HepG2 (cell line): ENCODE measurements around the gene FAM3D. TPM values are rescaled to one million over a fixed set of nuclear protein-coding genes. Genes with fewer than 3 reads are reported as not detected.

ENCODE experiments used
- ATAC-seq: fragments of 200-7000 bp; cut with Tn5 transposase; 3 replicates; pipeline ENCODE4 v1.9.1; 2020; ENCODE audit warnings: mild to moderate bottlenecking, moderate library complexity
- BruUV-seq: library from RNA; stranded (reverse); fragments of 400-500 nt; replicated peaks from 2 replicates; lab custom pipeline; 2021; lab: Mats Ljungman, UMichigan
- CTCF ChIA-PET: fragments of 300-600 bp; formaldehyde crosslinking; extraction: SDS; loops from one replicate; lab custom pipeline; 2021; ENCODE audit warnings: low total read pairs, inconsistent platforms, low intra/inter-chr PET ratio; lab: Yijun Ruan, JAX
- POLR2A ChIA-PET: fragments of 350-600 bp; sonication (Branson Sonifier 250); formaldehyde crosslinking; loops from one replicate; lab custom pipeline; 2020; ENCODE audit warnings: antibody characterized with exemption, inconsistent platforms; lab: Yijun Ruan, JAX
- DNase-seq: peaks from one replicate; pipeline ENCODE4 v3.0.0-alpha.2; 2015; ENCODE audit warnings: low spot score
- FAIRE-seq: peaks from 3 replicates; lab custom pipeline; 2011; peaks lifted over from hg19 to GRCh38; lab: Jason Lieb, UNC
- H2AFZ ChIP-seq: one replicate; pipeline ENCODE4 v1.6.1; 2011; ENCODE audit warnings: low read length, inconsistent platforms
- H3K27ac ChIP-seq: fragments of 300-600 bp; 3 replicates; pipeline ENCODE4 v1.8.0; 2011; ENCODE audit warnings: mixed run types, mild to moderate bottlenecking, mixed read lengths, low read length, inconsistent platforms; ENCODE audit not compliant: insufficient read depth; ENCODE audit errors: extremely low read length
- H3K27me3 ChIP-seq, 2 experiments: fragments of 200-600 bp in 1 of 2; 2 replicates in 1 of 2; 3 replicates in 1 of 2; pipeline versions ENCODE4 v1.6.0 to v1.8.0; 2011; ENCODE audit warnings: low read length in 2 of 2, mild to moderate bottlenecking in 2 of 2, moderate library complexity in 2 of 2, inconsistent platforms in 1 of 2; ENCODE audit not compliant: insufficient read depth in 2 of 2, control insufficient read depth in 1 of 2
- H3K36me3 ChIP-seq, 2 experiments: fragments of 200-600 bp in 1 of 2; replicated peaks in 1 of 2; 2 replicates in 1 of 2; 3 replicates in 1 of 2; pipeline versions ENCODE4 v1.5.1 to v1.8.0; 2011; ENCODE audit warnings: low read length in 2 of 2, inconsistent platforms in 1 of 2; ENCODE audit not compliant: insufficient read depth in 2 of 2, control insufficient read depth in 1 of 2
- H3K4me1 ChIP-seq: 2 replicates; pipeline ENCODE4 v1.5.1; 2012; ENCODE audit warnings: low read length, inconsistent platforms; ENCODE audit not compliant: insufficient read depth
- H3K4me2 ChIP-seq: 2 replicates; pipeline ENCODE4 v1.6.0; 2011; ENCODE audit warnings: low read depth, low read length, inconsistent platforms
- H3K4me3 ChIP-seq, 3 experiments: fragments of 200-600 bp in 1 of 3; sonication (generic), shearing (Covaris generic) in 1 of 3; replicated peaks in 1 of 3; 2 replicates each; pipeline ENCODE4 v1.5.1; 2011 to 2016; ENCODE audit warnings: low read length in 3 of 3, inconsistent platforms in 2 of 3, low read depth in 2 of 3, mild to moderate bottlenecking in 2 of 3, control low read depth in 1 of 3, mixed read lengths in 1 of 3; ENCODE audit not compliant: insufficient read depth in 1 of 3
- H3K79me2 ChIP-seq: one replicate; pipeline ENCODE4 v1.6.1; 2011; ENCODE audit warnings: low read length, inconsistent platforms; ENCODE audit not compliant: insufficient read depth
- H3K9ac ChIP-seq: 2 replicates; pipeline ENCODE4 v1.6.0; 2011; ENCODE audit warnings: mild to moderate bottlenecking, low read depth, low read length, inconsistent platforms; ENCODE audit not compliant: insufficient read depth
- H3K9me3 ChIP-seq: 2 replicates; pipeline ENCODE4 v1.5.1; 2012; ENCODE audit warnings: mild to moderate bottlenecking, low read length
- H4K20me1 ChIP-seq: 2 replicates; pipeline ENCODE4 v1.6.0; 2011; ENCODE audit warnings: inconsistent platforms, mild to moderate bottlenecking, low read length, moderate library complexity; ENCODE audit not compliant: insufficient read depth
- ARID4A ChIP-seq: sonication (generic); formaldehyde crosslinking; IDR thresholded peaks from 2 replicates; pipeline ENCODE4 v1.5.0; 2020; ENCODE audit warnings: mild to moderate bottlenecking, missing genetic modification reagents, borderline replicate concordance
- JUN ChIP-seq: sonication (generic); formaldehyde crosslinking; IDR thresholded peaks from 2 replicates; pipeline ENCODE4 v1.4.0; 2020; ENCODE audit warnings: mild to moderate bottlenecking, missing genetic modification reagents
- SP140L ChIP-seq: sonication (generic); formaldehyde crosslinking; IDR thresholded peaks from 2 replicates; pipeline ENCODE4 v1.4.0; 2020; ENCODE audit warnings: missing genetic modification reagents, borderline replicate concordance
- ZNF207 ChIP-seq: fragments of 450-650 bp; IDR thresholded peaks from 2 replicates; pipeline ENCODE4 v1.6.1; 2016; ENCODE audit warnings: antibody characterized with exemption, borderline replicate concordance
- ZNF263 ChIP-seq: sonication (generic); formaldehyde crosslinking; IDR thresholded peaks from 2 replicates; pipeline ENCODE4 v1.4.0; 2020; ENCODE audit warnings: missing genetic modification reagents
- ZNF556 ChIP-seq: sonication (generic); formaldehyde crosslinking; IDR thresholded peaks from 2 replicates; pipeline ENCODE4 v1.4.0; 2020; ENCODE audit warnings: mild to moderate bottlenecking, missing genetic modification reagents, borderline replicate concordance
- ZNF574 ChIP-seq: sonication (generic); formaldehyde crosslinking; IDR thresholded peaks from 2 replicates; pipeline ENCODE4 v1.4.0; 2020; ENCODE audit warnings: missing genetic modification reagents
- ZNF644 ChIP-seq: IDR thresholded peaks from 2 replicates; pipeline ENCODE4 v1.6.1; 2016; ENCODE audit warnings: low read depth
- ZNF761 ChIP-seq: sonication (generic); formaldehyde crosslinking; conservative IDR thresholded peaks from 2 replicates; pipeline ENCODE4 v1.4.0; 2020; ENCODE audit warnings: mild to moderate bottlenecking, missing genetic modification reagents
- WGBS: methylation state at CpG from one replicate; pipeline ENCODE4 v1.1.6; 2017; ENCODE audit warnings: low lambda C conversion rate; 5-methylcytosine and 5-hydroxymethylcytosine counted together
- in situ Hi-C: cut with HindIII; loops from 2 replicates; pipeline ENCODE4 v1.10.0; 2017; ENCODE audit warnings: low pct_unique_long_range_greater_than_20kb; ENCODE audit not compliant: extremely low pct_ligation_motif_present
- intact Hi-C: fragments of 100-400 bp; cut with micrococcal nuclease; formaldehyde crosslinking; loops from one replicate; pipeline ENCODE4 v1.10.0; 2022; ENCODE audit not compliant: unreplicated experiment
- polyA plus RNA-seq, 8 experiments: library from polyadenylated mRNA; depleted of rRNA in 3 of 8; stranded (reverse) in 7 of 8; unstranded in 1 of 8; fragments of >200 nt; fragmentation: Illumina TruSeq in 4 of 8; extraction: Trizol in 4 of 8; gene quantifications; 2 replicates each; pipeline versions ENCODE4 v1.2.1 to v1.2.3, GENCODE V29; 2011 to 2016; ENCODE audit warnings: low read depth in 4 of 8, missing spikeins in 1 of 8, mixed read lengths in 1 of 8; ENCODE audit not compliant: insufficient read depth in 1 of 8
- total RNA-seq, 5 experiments: library from RNA; depleted of rRNA; stranded (reverse); fragments of >200 nt; fragmentation: Illumina TruSeq; extraction: Trizol; gene quantifications; 2 replicates each; pipeline ENCODE4 v1.2.3, GENCODE V29; 2016; ENCODE audit warnings: low read depth in 1 of 5
- TF ChIP-seq, protein P1 (sequence below): sonication (generic); formaldehyde crosslinking; IDR thresholded peaks from 2 replicates; pipeline ENCODE4 v1.4.0; 2020; ENCODE audit warnings: missing genetic modification reagents

FAM3D gene
- total and polyA plus RNA-seq, 2 of the 13 experiments (the other 11 are each of a cell fraction or from before 2014, with no cell fraction given): not detected

- Histone ChIP-seq H3K4me2 (no peak overlapping the region), H2AFZ (no peak overlapping the region), H3K4me1 (peaks cover 22% of the 10 kb centered on the region), H4K20me1 (no peaks in the 10 kb centered on the region), H3K36me3 (no peaks in the 10 kb centered on the region), H3K79me2 (no peaks in the 10 kb centered on the region), H3K9ac (no peak overlapping the region), H3K27ac (no peak overlapping the region), H3K4me3 (no peak overlapping the region), H3K27me3 (peaks cover 2 to 16% of the 10 kb centered on the region in 2 experiments; a peak in 4 of 5 replicates), H3K9me3 (no peaks in the 10 kb centered on the region)
- WGBS: 0% methylated on average over 3 of the region's 3 CpGs
- POLR2A ChIA-PET: no interaction called here
- no peak for DNase-seq
- FAIRE-seq: no peak
- in situ Hi-C loops: no loop called here
- no TSS peak for BruUV-seq
- TF ChIP-seq ZNF207: no peak
- TF ChIP-seq JUN (CRISPR knock-in tag): no peak
- no peak for TF ChIP-seq ARID4A (CRISPR knock-in tag)
- TF ChIP-seq ZNF556 (CRISPR knock-in tag): no peak
- TF ChIP-seq SP140L (CRISPR knock-in tag): no peak
- TF ChIP-seq, protein P1, sequence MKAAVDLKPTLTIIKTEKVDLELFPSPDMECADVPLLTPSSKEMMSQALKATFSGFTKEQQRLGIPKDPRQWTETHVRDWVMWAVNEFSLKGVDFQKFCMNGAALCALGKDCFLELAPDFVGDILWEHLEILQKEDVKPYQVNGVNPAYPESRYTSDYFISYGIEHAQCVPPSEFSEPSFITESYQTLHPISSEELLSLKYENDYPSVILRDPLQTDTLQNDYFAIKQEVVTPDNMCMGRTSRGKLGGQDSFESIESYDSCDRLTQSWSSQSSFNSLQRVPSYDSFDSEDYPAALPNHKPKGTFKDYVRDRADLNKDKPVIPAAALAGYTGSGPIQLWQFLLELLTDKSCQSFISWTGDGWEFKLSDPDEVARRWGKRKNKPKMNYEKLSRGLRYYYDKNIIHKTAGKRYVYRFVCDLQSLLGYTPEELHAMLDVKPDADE (CRISPR knock-in tag): no peak
- no peak for TF ChIP-seq ZNF644 (CRISPR knock-in tag)
- TF ChIP-seq ZNF761 (CRISPR knock-in tag): no peak
- TF ChIP-seq ZNF574: no peak
- no peak for TF ChIP-seq ZNF263 (CRISPR knock-in tag)
- intact Hi-C loops: no loop called here
- CTCF ChIA-PET: no interaction called here
- ATAC-seq: no peak
Observed at GRCh38 chr3:58624550-58624949, 42.0 kb downstream of the FAM3D start.
